ENCODE data around the gene TRIM36. TPM values are rescaled to one million over a fixed set of nuclear protein-coding genes. Genes with fewer than 3 reads are reported as not detected.

Gene TRIM36
- total and polyA plus RNA-seq, 2 of the 8 experiments (the other 6 are each of a cell fraction or from before 2014, with no cell fraction given), result 8.5 to 14.1 TPM

DNA sequence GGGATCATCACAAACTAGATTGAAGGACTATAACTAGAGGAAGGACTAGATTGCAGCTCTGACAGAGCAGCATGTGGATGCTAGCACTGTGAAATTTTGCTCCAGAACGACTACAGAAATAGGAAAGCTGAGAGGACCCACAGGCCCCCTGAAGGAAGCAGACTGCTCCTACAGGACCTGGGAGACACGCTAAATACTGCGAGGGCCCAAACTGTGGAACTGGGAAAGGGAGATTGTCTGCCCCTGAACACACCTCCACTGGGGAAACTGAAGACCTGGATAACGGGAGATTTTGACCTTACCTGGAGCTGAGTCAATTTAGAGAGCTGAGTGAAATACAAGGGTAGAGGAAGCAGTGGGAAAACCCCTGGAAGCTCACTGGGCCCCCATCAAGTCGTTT lies 19.2 kb downstream of the TRIM36 start (continued):
- TF ChIP-seq CHD7 (IDR thresholded peaks at IDR 0.05; ENCODE audit: insufficient replicate concordance, low read length), result no peak
- TF ChIP-seq, protein P1, sequence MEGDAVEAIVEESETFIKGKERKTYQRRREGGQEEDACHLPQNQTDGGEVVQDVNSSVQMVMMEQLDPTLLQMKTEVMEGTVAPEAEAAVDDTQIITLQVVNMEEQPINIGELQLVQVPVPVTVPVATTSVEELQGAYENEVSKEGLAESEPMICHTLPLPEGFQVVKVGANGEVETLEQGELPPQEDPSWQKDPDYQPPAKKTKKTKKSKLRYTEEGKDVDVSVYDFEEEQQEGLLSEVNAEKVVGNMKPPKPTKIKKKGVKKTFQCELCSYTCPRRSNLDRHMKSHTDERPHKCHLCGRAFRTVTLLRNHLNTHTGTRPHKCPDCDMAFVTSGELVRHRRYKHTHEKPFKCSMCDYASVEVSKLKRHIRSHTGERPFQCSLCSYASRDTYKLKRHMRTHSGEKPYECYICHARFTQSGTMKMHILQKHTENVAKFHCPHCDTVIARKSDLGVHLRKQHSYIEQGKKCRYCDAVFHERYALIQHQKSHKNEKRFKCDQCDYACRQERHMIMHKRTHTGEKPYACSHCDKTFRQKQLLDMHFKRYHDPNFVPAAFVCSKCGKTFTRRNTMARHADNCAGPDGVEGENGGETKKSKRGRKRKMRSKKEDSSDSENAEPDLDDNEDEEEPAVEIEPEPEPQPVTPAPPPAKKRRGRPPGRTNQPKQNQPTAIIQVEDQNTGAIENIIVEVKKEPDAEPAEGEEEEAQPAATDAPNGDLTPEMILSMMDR (IDR thresholded peaks at IDR 0.05; ENCODE audit: control extremely low read depth in 1 of 3, insufficient read depth in 1 of 3, low read depth in 1 of 3, low read length in 3 of 3), result peak in 1 of 3 experiments; percentile 11; a peak in 1 of 4 replicates
